COLO668 (cell line): Measurements from ENCODE around the gene SIX5.
"Not testable (repeated sequence)": the region's sequence is repeated elsewhere in the genome, so short reads cannot be mapped to it uniquely, and the experiment has no call there.

Experiments
- DNase-seq: peaks from one replicate; lab custom pipeline; 2025; ENCODE audit not compliant: unreplicated experiment; lab: John Stamatoyannopoulos, UW

Gene SIX5

GRCh38 chr19:45761714-45762113 lies 7.3 kb downstream of the SIX5 start:
- DNase-seq: no peak

- DNase-seq: no peak
These were observed 10.1 kb downstream of the SIX5 start for GRCh38 chr19:45758921-45759320.

- no peak for DNase-seq
These were observed 11.4 kb downstream of the SIX5 start for GRCh38 chr19:45757695-45758094.

DNA sequence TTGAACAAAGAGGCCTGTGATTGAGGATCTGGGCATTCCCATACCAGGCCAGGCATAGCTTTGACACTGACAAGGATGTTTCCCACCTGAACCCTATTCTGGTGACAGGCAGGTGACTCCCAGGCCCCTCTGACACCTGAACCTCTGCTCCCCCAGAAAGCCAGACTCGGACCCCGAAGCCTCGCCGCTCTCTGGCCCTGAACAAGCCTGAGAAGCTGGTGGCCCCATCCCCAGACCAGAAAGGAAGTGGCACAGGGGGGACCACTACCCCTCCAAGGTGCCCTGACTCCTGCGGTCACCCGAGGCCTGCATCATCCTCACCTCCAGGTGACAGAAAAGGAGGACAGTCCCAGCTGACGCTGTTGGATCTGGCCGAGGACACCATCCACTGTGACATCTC lies 14.7 kb downstream of the SIX5 start:
- no peak for DNase-seq

- DNase-seq: no peak
These were observed 15.5 kb downstream of the SIX5 start for GRCh38 chr19:45753548-45753947.

- DNase-seq: no peak
These were observed 16.4 kb downstream of the SIX5 start for GRCh38 chr19:45752639-45753038.

GRCh38 chr19:45751483-45751882 lies 17.6 kb downstream of the SIX5 start:
- not testable (repeated sequence) for DNase-seq

- no peak for DNase-seq
These were observed 21.5 kb downstream of the SIX5 start for GRCh38 chr19:45747513-45747912.

- no peak for DNase-seq
These were observed 22.2 kb downstream of the SIX5 start for GRCh38 chr19:45746866-45747265.

GRCh38 chr19:45745606-45746005 lies 23.4 kb downstream of the SIX5 start:
- no peak for DNase-seq

- DNase-seq: no peak
These were observed 26.1 kb downstream of the SIX5 start for GRCh38 chr19:45742969-45743368.

- no peak for DNase-seq
These were observed 29.3 kb downstream of the SIX5 start for GRCh38 chr19:45739498-45740439.

DNA sequence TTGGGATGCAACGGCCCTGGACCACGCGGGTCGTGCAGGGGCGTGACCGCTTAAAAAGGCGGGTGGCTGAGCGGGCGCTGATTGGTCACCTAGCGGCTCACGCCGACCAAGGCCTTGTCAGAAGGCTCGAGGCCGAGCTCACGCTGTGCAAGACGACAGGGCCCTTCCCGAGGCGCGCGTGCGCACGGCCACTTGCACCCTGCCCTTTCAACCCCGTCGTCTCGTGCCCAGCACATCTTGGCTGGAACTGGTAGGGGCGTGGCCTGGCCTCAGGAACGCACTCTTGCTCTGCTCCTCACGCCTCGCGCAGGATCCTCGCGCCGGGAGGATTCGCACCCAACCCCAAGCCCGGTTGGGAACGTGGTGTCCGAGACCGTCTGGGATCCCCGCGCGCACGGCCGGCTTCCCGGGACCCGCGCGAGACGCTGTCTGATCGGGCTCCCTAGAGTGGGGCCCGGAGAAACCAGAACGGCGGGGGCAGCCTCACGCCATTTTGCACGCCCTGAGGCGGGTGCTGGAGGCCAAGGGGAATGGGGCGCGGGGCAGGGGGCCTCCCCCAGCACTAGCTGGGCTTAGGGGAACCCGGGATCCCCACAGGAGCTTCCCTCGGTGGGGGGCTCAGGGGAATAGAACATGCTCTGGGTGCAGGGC lies 35.8 kb downstream of the SIX5 start, which contains the start of gene MEIOSIN:
MEIOSIN (plus strand) TSS at position 280 of the 651 bp plus-strand sequence. CDS start 1,938 bp downstream, outside the sequence.
- no peak for DNase-seq

GRCh38 chr19:45730368-45731288 lies 38.4 kb downstream of the SIX5 start, which contains the start of gene FBXO46:
FBXO46 (minus strand) TSS chr19:45730896; CDS start chr19:45713495, 17,401 bp downstream.
- DNase-seq: peak; percentile 97

DNA sequence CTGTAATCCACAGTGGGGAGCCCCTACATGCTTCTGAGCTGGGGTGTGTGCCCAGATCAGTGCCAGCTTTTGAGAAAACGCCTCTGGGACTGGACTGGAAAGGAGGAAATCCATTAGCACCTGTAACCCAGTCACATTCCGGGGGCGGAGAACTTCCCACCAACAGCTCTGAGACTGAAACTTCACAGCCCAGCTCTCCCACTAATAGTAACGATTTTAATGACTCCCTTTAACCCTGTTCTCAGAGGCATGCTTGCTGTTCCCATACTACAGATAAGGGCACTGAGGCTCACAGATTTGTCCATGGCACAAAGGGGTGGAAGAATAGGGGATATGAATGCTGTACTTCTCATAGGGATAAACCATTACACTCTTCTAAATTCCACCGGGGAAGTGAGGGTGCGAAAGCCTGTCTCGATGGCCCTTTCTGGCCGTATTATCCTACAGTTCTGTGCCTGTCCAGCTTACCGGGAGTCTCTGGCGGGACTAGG lies 39.2 kb downstream of the SIX5 start:
- no peak for DNase-seq

DNA sequence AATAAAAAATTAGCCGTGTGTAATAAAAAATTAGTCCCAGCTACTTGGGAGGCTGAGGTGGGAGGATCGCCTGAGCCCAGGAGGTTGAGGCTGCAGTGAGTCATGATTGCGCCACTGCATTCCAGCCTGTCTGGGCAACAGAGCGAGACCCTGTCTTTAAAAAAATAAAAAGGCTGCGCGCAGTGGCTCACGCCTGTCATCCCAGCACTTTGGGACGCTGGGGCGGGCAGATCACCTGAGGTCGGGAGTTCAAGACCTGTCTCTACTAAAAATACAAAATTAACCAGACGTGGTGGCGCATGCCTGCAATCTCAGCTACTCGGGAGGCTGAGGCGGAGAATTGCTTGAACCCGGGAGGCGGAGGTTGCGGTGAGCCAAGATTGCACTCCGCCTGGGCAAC lies 40.4 kb downstream of the SIX5 start:
- DNase-seq: not testable (repeated sequence)

GRCh38 chr19:45720065-45720464 lies 49.0 kb downstream of the SIX5 start:
- DNase-seq: not testable (repeated sequence)

DNA sequence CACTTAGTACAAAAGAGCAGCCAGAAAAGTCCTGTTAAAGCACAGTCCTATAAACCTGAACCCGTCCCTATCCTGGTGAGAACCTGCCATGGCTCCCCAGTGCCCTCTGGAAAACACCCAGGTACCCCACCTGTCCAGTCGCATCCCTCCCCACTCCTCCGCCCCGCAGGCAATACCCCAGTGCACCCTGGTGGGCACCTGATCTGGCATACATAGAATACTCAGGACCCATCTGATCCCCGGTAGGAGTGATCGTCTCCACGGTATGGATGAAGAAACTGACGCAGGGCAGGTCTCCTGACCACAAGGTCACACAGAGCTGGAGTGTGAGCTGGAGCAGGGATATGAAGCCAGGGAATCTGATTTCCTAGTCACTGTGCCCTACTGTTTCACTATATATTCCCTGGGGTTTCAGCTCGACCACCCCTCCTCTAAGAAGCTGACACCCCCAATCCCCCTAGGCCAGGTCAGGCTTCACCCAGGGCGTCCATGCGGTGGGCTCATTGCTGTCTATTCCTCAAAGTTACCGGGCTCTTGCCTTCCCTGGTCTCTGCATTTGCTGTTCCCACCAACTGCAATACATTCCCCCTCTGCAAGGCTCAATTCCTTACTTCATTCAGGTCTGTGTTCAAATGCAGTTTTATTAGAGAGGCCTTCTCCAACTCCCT lies 50.9 kb downstream of the SIX5 start:
- DNase-seq: no peak

- DNase-seq: peak; percentile 98
These were observed 51.7 kb downstream of the SIX5 start for GRCh38 chr19:45717131-45717982.
